HepG2 (cell line): Measurements from ENCODE around the gene MSI2. TPM values are rescaled to one million over a fixed set of nuclear protein-coding genes. Genes with fewer than 3 reads are reported as not detected.

ENCODE experiments used
- ATAD3A ChIP-seq: sonication (generic); formaldehyde crosslinking; IDR thresholded peaks from 2 replicates; pipeline ENCODE4 v1.4.0; 2020; ENCODE audit warnings: missing genetic modification reagents
- BCL6 ChIP-seq: IDR thresholded peaks from 2 replicates; pipeline ENCODE4 v1.6.1; 2016; ENCODE audit warnings: missing genetic modification reagents, missing compliant biosample characterization
- BRCA1 ChIP-seq: sonication (generic); formaldehyde crosslinking; IDR thresholded peaks from 2 replicates; pipeline ENCODE4 v1.4.0; 2020; ENCODE audit warnings: missing genetic modification reagents
- CENPT ChIP-seq: sonication (generic); formaldehyde crosslinking; IDR thresholded peaks from 2 replicates; pipeline ENCODE4 v1.8.0; 2022; ENCODE audit warnings: low read depth, mild to moderate bottlenecking, moderate library complexity, missing genetic modification reagents
- FOXJ3 ChIP-seq: sonication (generic); formaldehyde crosslinking; IDR thresholded peaks from 2 replicates; pipeline ENCODE4 v1.4.0; 2020; ENCODE audit warnings: missing genetic modification reagents, mild to moderate bottlenecking, borderline replicate concordance
- FUBP1 ChIP-seq: sonication (generic); formaldehyde crosslinking; IDR thresholded peaks from 2 replicates; pipeline ENCODE4 v1.5.1; 2020; ENCODE audit warnings: missing genetic modification reagents, mild to moderate bottlenecking, borderline replicate concordance
- HMG20B ChIP-seq: conservative IDR thresholded peaks from 2 replicates; pipeline ENCODE4 v1.6.1; 2016; ENCODE audit warnings: missing genetic modification reagents, missing compliant biosample characterization
- HNRNPH1 ChIP-seq: fragments of 200-400 bp; formaldehyde crosslinking; optimal IDR thresholded peaks from 2 replicates; pipeline ENCODE3; 2017; ENCODE audit warnings: mild to moderate bottlenecking, low read depth, low read length
- HNRNPK ChIP-seq: fragments of 200-400 bp; formaldehyde crosslinking; IDR thresholded peaks from 2 replicates; pipeline ENCODE4 v1.6.1; 2018; ENCODE audit warnings: low read length, low read depth, moderate library complexity, mild to moderate bottlenecking; ENCODE audit not compliant: poor library complexity, severe bottlenecking
- ISX ChIP-seq: sonication (generic); formaldehyde crosslinking; conservative IDR thresholded peaks from 2 replicates; pipeline ENCODE4 v1.5.0; 2020; ENCODE audit warnings: missing genetic modification reagents
- JUN ChIP-seq: sonication (generic); formaldehyde crosslinking; IDR thresholded peaks from 2 replicates; pipeline ENCODE4 v1.4.0; 2020; ENCODE audit warnings: mild to moderate bottlenecking, missing genetic modification reagents
- NFE2 ChIP-seq: sonication (generic); formaldehyde crosslinking; IDR thresholded peaks from 2 replicates; pipeline ENCODE4 v1.4.0; 2020; ENCODE audit warnings: missing genetic modification reagents
- NR1H2 ChIP-seq: sonication (generic); formaldehyde crosslinking; IDR thresholded peaks from 2 replicates; pipeline ENCODE4 v1.8.1; 2022; ENCODE audit warnings: low read depth, missing genetic modification reagents, borderline replicate concordance
- POLR2G ChIP-seq: fragments of 200-400 bp; formaldehyde crosslinking; IDR thresholded peaks from 2 replicates; pipeline ENCODE4 v1.6.1; 2018; ENCODE audit warnings: mild to moderate bottlenecking, low read depth, low read length, moderate library complexity
- PRMT3 ChIP-seq: sonication (generic); formaldehyde crosslinking; IDR thresholded peaks from 2 replicates; pipeline ENCODE4 v1.8.1; 2022; ENCODE audit warnings: low read depth, mild to moderate bottlenecking, moderate library complexity, missing genetic modification reagents, borderline replicate concordance
- XBP1 ChIP-seq: sonication (generic); formaldehyde crosslinking; IDR thresholded peaks from 2 replicates; pipeline ENCODE4 v1.5.0; 2020; ENCODE audit warnings: missing genetic modification reagents
- ZNF256 ChIP-seq: sonication (generic); formaldehyde crosslinking; conservative IDR thresholded peaks from 2 replicates; pipeline ENCODE4 v1.4.0; 2020; ENCODE audit warnings: missing genetic modification reagents
- ZNF264 ChIP-seq: sonication (generic); formaldehyde crosslinking; IDR thresholded peaks from 2 replicates; pipeline ENCODE4 v1.4.0; 2020; ENCODE audit warnings: missing genetic modification reagents
- ZNF33A ChIP-seq: sonication (generic); formaldehyde crosslinking; IDR thresholded peaks from 2 replicates; pipeline ENCODE4 v1.5.1; 2020; ENCODE audit warnings: missing genetic modification reagents, mild to moderate bottlenecking, moderate library complexity, borderline replicate concordance
- ZNF34 ChIP-seq: sonication (generic); formaldehyde crosslinking; IDR thresholded peaks from 2 replicates; pipeline ENCODE4 v1.4.0; 2020; ENCODE audit warnings: mild to moderate bottlenecking, missing genetic modification reagents, borderline replicate concordance
- ZNF570 ChIP-seq: sonication (generic); formaldehyde crosslinking; IDR thresholded peaks from 2 replicates; pipeline ENCODE4 v1.4.0; 2020; ENCODE audit warnings: mild to moderate bottlenecking, missing genetic modification reagents, borderline replicate concordance
- ZNF891 ChIP-seq: sonication (generic); formaldehyde crosslinking; IDR thresholded peaks from 2 replicates; pipeline ENCODE4 v1.5.0; 2020; ENCODE audit warnings: mild to moderate bottlenecking, missing genetic modification reagents
- polyA plus RNA-seq, 8 experiments: library from polyadenylated mRNA; depleted of rRNA in 3 of 8; stranded (reverse) in 7 of 8; unstranded in 1 of 8; fragments of >200 nt; fragmentation: Illumina TruSeq in 4 of 8; extraction: Trizol in 4 of 8; gene quantifications; 2 replicates each; pipeline versions ENCODE4 v1.2.1 to v1.2.3, GENCODE V29; 2011 to 2016; ENCODE audit warnings: low read depth in 4 of 8, missing spikeins in 1 of 8, mixed read lengths in 1 of 8; ENCODE audit not compliant: insufficient read depth in 1 of 8
- total RNA-seq, 5 experiments: library from RNA; depleted of rRNA; stranded (reverse); fragments of >200 nt; fragmentation: Illumina TruSeq; extraction: Trizol; gene quantifications; 2 replicates each; pipeline ENCODE4 v1.2.3, GENCODE V29; 2016; ENCODE audit warnings: low read depth in 1 of 5
- TF ChIP-seq, protein P1 (sequence below): sonication (generic); formaldehyde crosslinking; IDR thresholded peaks from 2 replicates; pipeline ENCODE4 v1.8.0; 2022; ENCODE audit warnings: low read depth, missing genetic modification reagents
- TF ChIP-seq, protein P2 (sequence below): IDR thresholded peaks from 2 replicates; pipeline ENCODE4 v1.6.1; 2012; ENCODE audit warnings: inconsistent platforms
- TF ChIP-seq, protein P3 (sequence below): sonication (generic); formaldehyde crosslinking; conservative IDR thresholded peaks from 2 replicates; pipeline ENCODE4 v1.8.1; 2023; ENCODE audit warnings: missing genetic modification reagents

The MSI2 gene
- total and polyA plus RNA-seq, 2 of the 13 experiments (the other 11 are each of a cell fraction or from before 2014, with no cell fraction given): 77.5 to 78.4 TPM

GRCh38 chr17:57517632-57518456 is 261.5 kb downstream of the MSI2 start (continued):
- TF ChIP-seq NR1H2 (no peak), NFE2 (CRISPR knock-in tag) (no peak), FOXJ3 (CRISPR knock-in tag) (peak; percentile 42; the same call in 1 of the 2 replicates), ZNF891 (no peak), ATAD3A (CRISPR knock-in tag) (no peak), ISX (CRISPR knock-in tag) (no peak), HMG20B (CRISPR knock-in tag) (peak; percentile 83), FUBP1 (CRISPR knock-in tag) (no peak), POLR2G (no peak; the same call in 1 of the 2 replicates), XBP1 (no peak), ZNF34 (CRISPR knock-in tag) (no peak; the same call in 1 of the 2 replicates), HNRNPH1 (peak; percentile 80), BCL6 (CRISPR knock-in tag) (peak; percentile 90), ZNF256 (CRISPR knock-in tag) (no peak), BRCA1 (CRISPR knock-in tag) (no peak), JUN (CRISPR knock-in tag) (peak; percentile 79), PRMT3 (CRISPR knock-in tag) (0 out of 2 replicates have a peak, but pooled peaks have one; percentile 79), ZNF570 (no peak), ZNF33A (CRISPR knock-in tag) (no peak), CENPT (CRISPR knock-in tag) (no peak), HNRNPK (no peak), ZNF264 (CRISPR knock-in tag) (no peak; the same call in 1 of the 2 replicates)
- TF ChIP-seq, protein P1, sequence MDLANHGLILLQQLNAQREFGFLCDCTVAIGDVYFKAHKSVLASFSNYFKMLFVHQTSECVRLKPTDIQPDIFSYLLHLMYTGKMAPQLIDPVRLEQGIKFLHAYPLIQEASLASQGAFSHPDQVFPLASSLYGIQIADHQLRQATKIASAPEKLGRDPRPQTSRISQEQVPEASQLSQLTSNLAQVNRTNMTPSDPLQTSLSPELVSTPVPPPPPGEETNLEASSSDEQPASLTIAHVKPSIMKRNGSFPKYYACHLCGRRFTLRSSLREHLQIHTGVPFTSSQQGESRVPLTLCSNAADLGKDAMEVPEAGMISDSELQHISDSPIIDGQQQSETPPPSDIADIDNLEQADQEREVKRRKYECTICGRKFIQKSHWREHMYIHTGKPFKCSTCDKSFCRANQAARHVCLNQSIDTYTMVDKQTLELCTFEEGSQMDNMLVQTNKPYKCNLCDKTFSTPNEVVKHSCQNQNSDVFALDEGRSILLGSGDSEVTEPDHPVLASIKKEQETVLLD (CRISPR knock-in tag): no peak
- TF ChIP-seq, protein P2, sequence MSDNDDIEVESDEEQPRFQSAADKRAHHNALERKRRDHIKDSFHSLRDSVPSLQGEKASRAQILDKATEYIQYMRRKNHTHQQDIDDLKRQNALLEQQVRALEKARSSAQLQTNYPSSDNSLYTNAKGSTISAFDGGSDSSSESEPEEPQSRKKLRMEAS: peak; percentile 76; the same call in 1 of the 2 replicates
- TF ChIP-seq, protein P3, sequence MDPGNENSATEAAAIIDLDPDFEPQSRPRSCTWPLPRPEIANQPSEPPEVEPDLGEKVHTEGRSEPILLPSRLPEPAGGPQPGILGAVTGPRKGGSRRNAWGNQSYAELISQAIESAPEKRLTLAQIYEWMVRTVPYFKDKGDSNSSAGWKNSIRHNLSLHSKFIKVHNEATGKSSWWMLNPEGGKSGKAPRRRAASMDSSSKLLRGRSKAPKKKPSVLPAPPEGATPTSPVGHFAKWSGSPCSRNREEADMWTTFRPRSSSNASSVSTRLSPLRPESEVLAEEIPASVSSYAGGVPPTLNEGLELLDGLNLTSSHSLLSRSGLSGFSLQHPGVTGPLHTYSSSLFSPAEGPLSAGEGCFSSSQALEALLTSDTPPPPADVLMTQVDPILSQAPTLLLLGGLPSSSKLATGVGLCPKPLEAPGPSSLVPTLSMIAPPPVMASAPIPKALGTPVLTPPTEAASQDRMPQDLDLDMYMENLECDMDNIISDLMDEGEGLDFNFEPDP (CRISPR knock-in tag): no peak
